HG03565 (cell line): ENCODE results near the gene LUC7L.

Experiments
- ATAC-seq: cut with Tn5 transposase; IDR thresholded peaks from one replicate; pipeline ENCODE4 v1.9.1; 2021; ENCODE audit warnings: mild to moderate bottlenecking, moderate library complexity; ENCODE audit not compliant: unreplicated experiment

The LUC7L gene

DNA sequence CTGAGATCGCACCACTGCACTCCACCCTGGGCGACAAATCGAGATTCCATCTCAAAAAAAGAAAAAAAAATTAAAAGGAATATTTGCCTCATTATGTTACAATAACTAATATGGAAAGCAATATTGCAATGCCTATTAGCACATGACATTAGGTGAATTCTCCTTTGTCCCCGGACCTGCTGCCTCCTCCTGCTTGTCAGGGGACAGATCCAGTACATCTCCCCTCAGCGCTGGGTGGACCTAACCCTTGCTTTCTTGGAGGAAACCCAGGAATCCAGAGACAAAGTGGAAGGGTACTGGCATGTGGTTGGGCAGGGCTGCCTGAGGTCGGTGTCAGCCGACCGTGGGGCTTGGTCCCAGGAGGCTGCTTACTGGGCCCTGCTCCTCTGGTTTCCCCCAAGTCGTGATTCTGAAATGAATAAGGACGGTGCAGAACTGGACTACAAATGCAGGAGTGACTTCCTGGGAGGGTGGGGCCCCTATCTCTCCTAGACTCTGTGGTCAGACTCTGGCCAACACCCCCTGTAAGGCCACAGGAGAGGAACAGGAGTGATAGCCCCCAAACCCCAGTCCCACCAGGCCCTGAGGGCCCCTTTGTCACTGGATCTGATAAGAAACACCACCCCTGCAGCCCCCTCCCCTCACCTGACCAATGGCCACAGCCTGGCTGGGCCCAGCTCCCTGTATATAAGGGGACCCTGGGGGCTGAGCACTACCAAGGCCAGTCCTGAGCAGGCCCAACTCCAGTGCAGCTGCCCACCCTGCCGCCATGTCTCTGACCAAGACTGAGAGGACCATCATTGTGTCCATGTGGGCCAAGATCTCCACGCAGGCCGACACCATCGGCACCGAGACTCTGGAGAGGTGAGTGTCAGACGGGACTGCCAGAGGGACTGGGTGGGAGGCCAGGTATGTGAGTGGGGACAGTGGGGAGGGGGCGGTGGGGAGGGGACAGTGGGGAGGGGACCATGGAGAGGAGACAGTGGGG is 76.8 kb downstream of the LUC7L start, which contains the start of gene HBZ:
Gene HBZ, plus strand, starts transcription at position 504 of the 988 bp plus-strand sequence. Its CDS starts 266 bp downstream, at position 770.
- ATAC-seq: no peak

DNA sequence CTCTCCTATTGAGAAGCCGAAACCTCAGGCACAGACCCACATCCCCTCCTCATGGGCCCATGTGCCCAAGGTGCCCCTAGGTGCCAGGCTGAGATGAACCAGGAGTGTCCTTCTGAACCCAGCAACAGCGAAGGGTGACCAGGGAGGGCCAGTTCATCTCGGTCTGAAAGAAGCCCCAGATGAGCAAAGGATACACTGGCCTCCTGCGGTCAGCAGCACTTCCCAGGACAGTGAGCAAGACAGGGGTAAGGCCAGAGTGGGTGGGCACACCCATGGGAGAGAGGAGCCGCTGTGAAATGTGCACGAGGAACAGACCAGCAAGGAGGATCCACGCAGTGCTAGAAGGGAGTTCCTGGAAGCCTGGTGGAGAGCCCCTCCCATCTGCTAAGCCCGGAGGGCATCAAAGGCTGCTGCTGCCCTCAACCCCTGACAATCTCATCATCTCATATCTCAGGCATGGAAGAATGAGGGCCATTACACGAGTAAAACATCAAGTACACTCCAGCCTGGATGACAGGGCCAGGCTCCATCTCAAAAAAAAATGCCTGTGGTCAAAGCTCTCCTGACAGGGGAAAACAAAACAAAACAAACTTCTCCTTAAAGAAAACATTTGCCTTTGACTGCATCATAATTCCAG is 80.1 kb downstream of the LUC7L start:
- ATAC-seq: no peak

- ATAC-seq: no peak
Observed at GRCh38 chr16:146646-147045, 82.6 kb downstream of the LUC7L start.

DNA sequence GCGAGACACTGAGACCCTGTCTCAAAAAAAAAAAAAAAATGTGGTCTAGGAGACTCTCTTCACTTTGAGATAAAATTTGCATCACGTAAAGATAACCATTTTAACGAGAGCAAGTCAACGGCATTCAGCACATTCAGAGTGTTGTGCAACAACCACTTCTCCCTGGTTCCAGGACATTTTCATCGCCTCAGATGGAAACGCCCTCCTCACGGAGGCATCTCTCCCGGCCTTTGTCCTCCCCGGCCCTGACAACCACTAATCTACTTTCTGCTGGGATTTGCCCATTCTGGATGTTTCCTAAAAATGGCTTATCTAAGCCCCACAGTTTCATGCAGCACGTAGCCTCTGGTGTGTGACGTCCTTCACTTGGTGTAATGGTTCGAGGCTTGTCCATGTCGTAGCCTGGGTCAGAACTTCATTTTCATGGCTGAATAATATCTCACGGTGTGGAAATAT is 84.4 kb downstream of the LUC7L start:
- ATAC-seq: no peak

DNA sequence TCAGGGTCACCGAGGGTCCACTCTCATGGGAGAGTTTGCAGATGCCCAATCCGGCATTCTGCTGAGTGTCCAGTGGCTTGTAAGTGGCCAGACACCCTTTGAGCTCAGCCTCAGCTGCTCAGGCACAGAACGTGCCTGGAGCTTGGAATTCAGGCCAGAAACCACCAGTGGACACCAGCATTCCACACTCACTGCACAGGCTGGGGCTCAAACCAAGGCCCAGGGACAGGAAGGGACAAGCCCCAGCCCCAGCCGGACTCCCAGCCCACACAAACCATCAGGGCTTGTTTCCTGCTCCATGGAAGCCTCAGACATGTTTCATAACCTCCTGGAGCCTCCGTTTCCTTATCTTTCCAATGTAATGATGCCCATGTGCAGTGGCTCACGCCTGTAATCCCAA is 85.8 kb downstream of the LUC7L start:
- no peak for ATAC-seq

GRCh38 chr16:143047-143446 is 86.2 kb downstream of the LUC7L start:
- ATAC-seq: no peak

DNA sequence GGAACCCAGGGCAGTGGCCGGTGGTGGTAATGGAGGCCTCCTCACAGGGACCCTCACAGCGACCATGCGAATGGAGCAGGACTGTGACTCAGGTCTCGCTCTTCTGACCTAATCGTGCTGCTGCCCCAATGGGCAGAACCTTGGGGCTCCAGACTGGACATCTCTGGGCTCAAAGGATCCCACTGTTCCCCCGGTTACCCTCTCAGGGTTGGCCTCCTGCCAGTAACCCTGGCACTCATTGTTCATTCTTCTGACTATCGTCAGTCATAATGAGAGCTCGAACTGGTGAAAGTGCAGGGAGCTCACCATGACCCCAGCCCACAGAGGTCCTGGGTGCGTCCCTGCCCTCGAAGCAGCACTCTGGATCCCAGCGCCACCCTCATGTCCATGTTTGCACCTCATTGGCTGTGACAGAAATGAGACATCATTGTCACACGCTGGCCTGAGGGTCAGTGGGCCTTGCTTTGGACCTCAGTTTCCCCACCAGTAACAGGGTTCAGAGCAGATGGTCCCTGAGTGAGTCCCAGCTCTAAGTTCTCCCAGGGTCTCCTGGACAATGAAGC is 86.8 kb downstream of the LUC7L start:
- no peak for ATAC-seq

- ATAC-seq: no peak
Observed at GRCh38 chr16:140175-140857, 88.9 kb downstream of the LUC7L start.
